Progenitor cell of endocrine pancreas (in vitro differentiated cells): ENCODE results near the gene TRABD2B. TPM values are rescaled to one million over a fixed set of nuclear protein-coding genes. Genes with fewer than 3 reads are reported as not detected.

Experiments
- DNase-seq: peaks from one replicate; pipeline ENCODE4 v3.0.0; 2021; ENCODE audit warnings: low spot score; ENCODE audit not compliant: unreplicated experiment
- H3K27ac Mint-ChIP-seq: 2 replicates; pipeline ENCODE4 v1.8.0; 2021; ENCODE audit warnings: mild to moderate bottlenecking, moderate library complexity, mixed read lengths
- H3K27me3 Mint-ChIP-seq: 2 replicates; pipeline ENCODE4 v1.8.0; 2021; ENCODE audit warnings: mixed read lengths
- H3K36me3 Mint-ChIP-seq: 2 replicates; pipeline ENCODE4 v1.8.0; 2022; ENCODE audit warnings: mixed read lengths; ENCODE audit not compliant: insufficient read depth
- H3K4me1 Mint-ChIP-seq: 2 replicates; pipeline ENCODE4 v1.8.0; 2021; ENCODE audit warnings: low read depth, mixed read lengths
- H3K4me3 Mint-ChIP-seq: 2 replicates; pipeline ENCODE4 v1.8.0; 2021; ENCODE audit warnings: low read depth, mild to moderate bottlenecking, moderate library complexity, mixed read lengths
- H3K9me3 Mint-ChIP-seq: 2 replicates; pipeline ENCODE4 v1.8.0; 2021; ENCODE audit warnings: low read depth, mixed read lengths
- CTCF ChIP-seq: fragments of 200-600 bp; sonication (generic); IDR thresholded peaks from one replicate; pipeline ENCODE4 v1.5.0; 2021; ENCODE audit warnings: antibody characterized with exemption, mild to moderate bottlenecking; ENCODE audit not compliant: unreplicated experiment
- total RNA-seq: library from RNA; stranded (reverse); gene quantifications from 2 replicates; pipeline ENCODE4 v1.2.1, GENCODE V29; 2021

The TRABD2B gene
- total RNA-seq, 1 donor from 2014 or later, result 14.5 TPM

- Mint-ChIP-seq H3K27ac (no peak overlapping the region), H3K4me1 (peaks cover 8% of the 10 kb centered on the region), H3K4me3 (no peak overlapping the region), H3K27me3 (peaks cover 81% of the 10 kb centered on the region), H3K36me3 (no peaks in the 10 kb centered on the region), H3K9me3 (no peaks in the 10 kb centered on the region)
- TF ChIP-seq CTCF, result no peak
- DNase-seq, result no peak
These were observed 277.1 kb downstream of the TRABD2B start for GRCh38 chr1:47720111-47720510.

- Mint-ChIP-seq H3K36me3 (no peaks in the 10 kb centered on the region), H3K27ac (no peak overlapping the region), H3K9me3 (no peaks in the 10 kb centered on the region), H3K27me3 (peaks cover 92% of the 10 kb centered on the region), H3K4me3 (no peak overlapping the region), H3K4me1 (no peaks in the 10 kb centered on the region)
- no peak for DNase-seq
- no peak for TF ChIP-seq CTCF
These were observed 279.8 kb downstream of the TRABD2B start for GRCh38 chr1:47717341-47717740.

- H3K36me3 Mint-ChIP-seq, result no peaks in the 10 kb centered on the region
- peaks cover under 1% of the 10 kb centered on the region for H3K4me1 Mint-ChIP-seq
- no peak for TF ChIP-seq CTCF
- peaks cover 92% of the 10 kb centered on the region for H3K27me3 Mint-ChIP-seq
- DNase-seq, result no peak
- H3K9me3 Mint-ChIP-seq, result no peaks in the 10 kb centered on the region
- no peak overlapping the region for H3K27ac Mint-ChIP-seq
- H3K4me3 Mint-ChIP-seq, result no peak overlapping the region
These were observed 283.0 kb downstream of the TRABD2B start for GRCh38 chr1:47713975-47714767.

- peaks cover 91% of the 10 kb centered on the region for H3K27me3 Mint-ChIP-seq
- no peak overlapping the region for H3K27ac Mint-ChIP-seq
- peaks cover 4% of the 10 kb centered on the region for H3K4me1 Mint-ChIP-seq
- H3K4me3 Mint-ChIP-seq, result no peak overlapping the region
- TF ChIP-seq CTCF, result no peak
- no peak for DNase-seq
- no peaks in the 10 kb centered on the region for H3K9me3 Mint-ChIP-seq
- no peaks in the 10 kb centered on the region for H3K36me3 Mint-ChIP-seq
These were observed 283.7 kb downstream of the TRABD2B start for GRCh38 chr1:47713333-47713953.

- H3K4me1 Mint-ChIP-seq, result peaks cover 6% of the 10 kb centered on the region
- DNase-seq, result no peak
- H3K4me3 Mint-ChIP-seq, result no peak overlapping the region
- H3K27me3 Mint-ChIP-seq, result peaks cover 89% of the 10 kb centered on the region
- no peaks in the 10 kb centered on the region for H3K36me3 Mint-ChIP-seq
- H3K9me3 Mint-ChIP-seq, result no peaks in the 10 kb centered on the region
- H3K27ac Mint-ChIP-seq, result no peak overlapping the region
- no peak for TF ChIP-seq CTCF
These were observed 284.4 kb downstream of the TRABD2B start for GRCh38 chr1:47712596-47713299.
